C4-2B (cell line): Measurements from ENCODE around the gene PDSS1.

Experiments used
- ZFX ChIP-seq: fragments of 450-650 bp; IDR thresholded peaks from 2 replicates; pipeline ENCODE4 v1.6.1; 2017
- TF ChIP-seq, protein P1 (sequence below): fragments of 450-650 bp; conservative IDR thresholded peaks from 2 replicates; pipeline ENCODE4 v1.5.1; 2017; ENCODE audit warnings: mild to moderate bottlenecking

DNA sequence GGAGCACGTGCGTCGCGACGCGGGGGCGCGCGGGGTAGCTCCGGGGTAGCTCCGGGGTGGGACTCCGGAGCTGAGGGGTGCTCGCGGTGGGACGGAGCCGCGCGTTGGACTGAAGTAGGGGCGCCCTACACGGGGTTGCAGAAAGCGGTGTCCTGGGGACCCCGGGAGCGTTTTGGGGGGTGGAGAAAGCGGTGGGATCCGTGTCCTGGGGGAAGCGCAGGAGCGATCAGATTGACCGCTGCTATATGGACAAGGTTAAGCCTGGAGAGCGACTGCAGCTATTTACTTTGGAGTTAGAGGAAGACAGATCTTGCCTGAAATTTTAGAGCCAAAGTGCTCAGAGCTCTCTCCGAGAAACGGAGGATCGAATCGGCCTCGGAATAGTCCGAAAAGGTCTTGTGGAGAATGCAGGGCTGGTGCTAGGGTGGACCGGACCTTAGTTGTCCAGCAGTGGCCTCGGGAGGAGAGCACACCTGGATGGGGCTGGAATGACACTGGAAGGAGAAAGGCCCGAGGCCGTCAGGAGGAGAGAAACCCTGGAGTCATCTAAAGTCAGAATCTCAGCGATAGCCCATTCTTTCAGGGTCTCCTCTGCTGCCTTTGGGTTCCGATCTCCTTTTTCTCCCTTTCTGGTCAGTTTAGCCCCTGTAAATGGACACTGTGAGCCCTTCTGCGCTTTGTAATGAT is 564 bp downstream of the PDSS1 start:
- TF ChIP-seq, protein P1, sequence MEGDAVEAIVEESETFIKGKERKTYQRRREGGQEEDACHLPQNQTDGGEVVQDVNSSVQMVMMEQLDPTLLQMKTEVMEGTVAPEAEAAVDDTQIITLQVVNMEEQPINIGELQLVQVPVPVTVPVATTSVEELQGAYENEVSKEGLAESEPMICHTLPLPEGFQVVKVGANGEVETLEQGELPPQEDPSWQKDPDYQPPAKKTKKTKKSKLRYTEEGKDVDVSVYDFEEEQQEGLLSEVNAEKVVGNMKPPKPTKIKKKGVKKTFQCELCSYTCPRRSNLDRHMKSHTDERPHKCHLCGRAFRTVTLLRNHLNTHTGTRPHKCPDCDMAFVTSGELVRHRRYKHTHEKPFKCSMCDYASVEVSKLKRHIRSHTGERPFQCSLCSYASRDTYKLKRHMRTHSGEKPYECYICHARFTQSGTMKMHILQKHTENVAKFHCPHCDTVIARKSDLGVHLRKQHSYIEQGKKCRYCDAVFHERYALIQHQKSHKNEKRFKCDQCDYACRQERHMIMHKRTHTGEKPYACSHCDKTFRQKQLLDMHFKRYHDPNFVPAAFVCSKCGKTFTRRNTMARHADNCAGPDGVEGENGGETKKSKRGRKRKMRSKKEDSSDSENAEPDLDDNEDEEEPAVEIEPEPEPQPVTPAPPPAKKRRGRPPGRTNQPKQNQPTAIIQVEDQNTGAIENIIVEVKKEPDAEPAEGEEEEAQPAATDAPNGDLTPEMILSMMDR: no peak
- no peak for TF ChIP-seq ZFX
